K562 (cell line): ENCODE data around the gene GPATCH4. TPM values are rescaled to one million over a fixed set of nuclear protein-coding genes. Genes with fewer than 3 reads are reported as not detected.
A peak's percentile ranks its signal among the peaks of the same experiment; 100 is the strongest.

Experiments
- ATAC-seq: fragments of 200-7000 bp; cut with Tn5 transposase; 3 replicates; pipeline ENCODE4 v1.9.1; 2020; ENCODE audit warnings: moderate library complexity
- BruUV-seq: library from RNA; stranded (reverse); fragments of 400-500 nt; replicated peaks from 2 replicates; lab custom pipeline; 2021; lab: Mats Ljungman, UMichigan
- CTCF ChIA-PET: fragments of 300-600 bp; formaldehyde crosslinking; extraction: SDS; loops from one replicate; lab custom pipeline; 2021; ENCODE audit warnings: low intra/inter-chr PET ratio; lab: Yijun Ruan, JAX
- POLR2A ChIA-PET: fragments of 300-600, 350-650 bp; sonication (Branson Sonifier 250); formaldehyde crosslinking; extraction: SDS; loops from one replicate; lab custom pipeline; 2021; ENCODE audit warnings: antibody characterized with exemption, inconsistent platforms; lab: Yijun Ruan, JAX
- DNase-seq, 4 experiments: peaks; one replicate each; pipeline versions ENCODE4 v3.0.0 to v3.0.0-alpha.2; 2011 to 2018; ENCODE audit warnings: low spot score in 3 of 4, mixed read lengths in 3 of 4; ENCODE audit errors: extremely low read depth in 1 of 4
- FAIRE-seq: peaks from 2 replicates; lab custom pipeline; 2011; peaks lifted over from hg19 to GRCh38; lab: Jason Lieb, UNC
- H2AFZ ChIP-seq: 2 replicates; pipeline ENCODE4 v1.6.0; 2011; ENCODE audit warnings: low read depth, low read length, control low read depth, inconsistent platforms
- H3K27ac ChIP-seq: fragments of 200-600 bp; 3 replicates; pipeline ENCODE4 v1.8.0; 2011; ENCODE audit warnings: low read depth, mild to moderate bottlenecking, control low read depth, inconsistent platforms, low read length, moderate library complexity, mixed read lengths; ENCODE audit errors: extremely low read depth
- H3K27me3 ChIP-seq, 2 experiments: fragments of 300-600 bp in 1 of 2; 2 replicates in 1 of 2; 3 replicates in 1 of 2; pipeline versions ENCODE4 v1.6.0 to v1.8.0; 2011; ENCODE audit warnings: inconsistent platforms in 2 of 2, low read length in 2 of 2, mild to moderate bottlenecking in 1 of 2, mixed read lengths in 1 of 2, moderate library complexity in 1 of 2; ENCODE audit not compliant: control insufficient read depth in 2 of 2, insufficient read depth in 2 of 2
- H3K36me3 ChIP-seq: fragments of 300-600 bp; 3 replicates; pipeline ENCODE4 v1.8.0; 2011; ENCODE audit warnings: mild to moderate bottlenecking, low read length, inconsistent platforms; ENCODE audit not compliant: control insufficient read depth, insufficient read depth
- H3K4me1 ChIP-seq, 2 experiments: fragments of 200-600 bp in 1 of 2; replicated peaks in 1 of 2; 2 replicates in 1 of 2; 3 replicates in 1 of 2; pipeline versions ENCODE4 v1.5.1 to v1.8.0; 2011; ENCODE audit warnings: inconsistent platforms in 2 of 2, low read length in 2 of 2, mild to moderate bottlenecking in 1 of 2, mixed read lengths in 1 of 2, moderate library complexity in 1 of 2; ENCODE audit not compliant: control insufficient read depth in 2 of 2, insufficient read depth in 2 of 2
- H3K4me2 ChIP-seq: 2 replicates; pipeline ENCODE4 v1.6.1; 2011; ENCODE audit warnings: low read length, control low read depth, inconsistent platforms, mixed read lengths; ENCODE audit not compliant: insufficient read depth
- H3K4me3 ChIP-seq: fragments of 200-600 bp; sonication (generic), shearing (Covaris generic); 2 replicates; pipeline ENCODE4 v1.5.1; 2016; ENCODE audit warnings: control low read depth, inconsistent platforms
- H3K79me2 ChIP-seq: fragments of 200-600 bp; 3 replicates; pipeline ENCODE4 v1.8.0; 2011; ENCODE audit warnings: low read length, inconsistent platforms; ENCODE audit not compliant: control insufficient read depth, insufficient read depth
- H3K9ac ChIP-seq, 2 experiments: 2 replicates each; pipeline versions ENCODE4 v1.6.0 to v1.6.1; 2011; ENCODE audit warnings: low read depth in 2 of 2, low read length in 2 of 2, control low read depth in 1 of 2, inconsistent platforms in 1 of 2, mild to moderate bottlenecking in 1 of 2, mixed read lengths in 1 of 2; ENCODE audit not compliant: insufficient read depth in 1 of 2
- H3K9me1 ChIP-seq: one replicate; pipeline ENCODE4 v1.6.0; 2011; ENCODE audit warnings: inconsistent platforms, mild to moderate bottlenecking, low read length, moderate library complexity; ENCODE audit not compliant: control insufficient read depth, insufficient read depth
- H3K9me3 ChIP-seq: replicated peaks from 2 replicates; pipeline ENCODE4 v1.5.1; 2011; ENCODE audit warnings: low read depth, low read length, inconsistent platforms; ENCODE audit not compliant: control insufficient read depth, insufficient read depth
- H4K20me1 ChIP-seq: replicated peaks from 2 replicates; pipeline ENCODE4 v1.6.1; 2011; ENCODE audit warnings: low read length, inconsistent platforms, mixed read lengths; ENCODE audit not compliant: control insufficient read depth, insufficient read depth
- CBX2 ChIP-seq: fragments of 200-600 bp; sonication (generic); IDR thresholded peaks from one replicate; pipeline ENCODE4 v1.6.1; 2012; ENCODE audit warnings: mild to moderate bottlenecking, low read length, inconsistent platforms; ENCODE audit not compliant: insufficient read depth, poor library complexity, severe bottlenecking
- GATAD2A ChIP-seq: fragments of 450-650 bp; IDR thresholded peaks from 2 replicates; pipeline ENCODE4 v1.6.1; 2017
- MED1 ChIP-seq: sonication (generic); formaldehyde crosslinking; IDR thresholded peaks from 2 replicates; pipeline ENCODE4 v1.8.1; 2023; ENCODE audit warnings: missing genetic modification reagents, borderline replicate concordance
- NFIC ChIP-seq: fragments of 450-650 bp; IDR thresholded peaks from 2 replicates; pipeline ENCODE4 v1.6.1; 2017; ENCODE audit warnings: mild to moderate bottlenecking, inconsistent platforms
- TCF7 ChIP-seq: sonication (generic); IDR thresholded peaks from 2 replicates; pipeline ENCODE4 v1.6.1; 2016; ENCODE audit warnings: antibody characterized with exemption, borderline replicate concordance
- ZNF445 ChIP-seq: fragments of 250-450 bp; sonication (Bioruptor Pico); IDR thresholded peaks from 2 replicates; pipeline ENCODE4 v1.4.0; 2020; ENCODE audit warnings: low read depth, mild to moderate bottlenecking, moderate library complexity
- WGBS: fragments of 100-300 bp; shearing (Covaris generic); methylation state at CpG from one replicate; pipeline ENCODE4 v1.1.6; 2016; ENCODE audit warnings: low coverage, mixed read lengths; ENCODE audit not compliant: insufficient coverage; ENCODE audit errors: missing lambda C conversion rate; 5-methylcytosine and 5-hydroxymethylcytosine counted together
- in situ Hi-C: fragments of 300-500 bp; cut with MboI; formaldehyde crosslinking; loops from 4 replicates; pipeline ENCODE4 v1.15.0; 2018; ENCODE audit warnings: inconsistent platforms, mixed read lengths
- intact Hi-C: fragments of 100-400 bp; cut with micrococcal nuclease; formaldehyde crosslinking; loops from 2 replicates; pipeline ENCODE4 v1.14.2; 2022
- polyA plus RNA-seq, 8 experiments: library from polyadenylated mRNA; depleted of rRNA in 4 of 8; stranded (reverse) in 5 of 8; unstranded in 3 of 8; fragments of >200 nt; fragmentation: Nextera tagmentation in 2 of 8; fragmentation: Illumina TruSeq in 1 of 8; extraction: Ambion mirVana in 2 of 8; extraction: Trizol in 1 of 8; gene quantifications; 2 replicates each; pipeline versions ENCODE4 v1.2.1 to v1.2.3, GENCODE V29; 2011 to 2014; ENCODE audit warnings: inconsistent platforms in 1 of 8, missing spikeins in 1 of 8
- total RNA-seq, 7 experiments: library from RNA; depleted of rRNA in 6 of 7; stranded (reverse); fragments of >200 nt in 6 of 7; fragmentation: Illumina TruSeq in 2 of 7; extraction: Trizol in 2 of 7; gene quantifications; 2 replicates each; pipeline versions ENCODE4 v1.2.1 to v1.2.3, GENCODE V29; 2011 to 2021; ENCODE audit warnings: low replicate concordance in 1 of 7
- TF ChIP-seq, protein P1 (sequence below): fragments of 250-450 bp; sonication (Bioruptor Pico); IDR thresholded peaks from 2 replicates; pipeline ENCODE4 v1.5.0; 2021
- TF ChIP-seq, protein P2 (sequence below), 2 experiments: fragments of 450-650 bp; conservative IDR thresholded peaks; 2 replicates each; pipeline ENCODE4 v1.6.1; 2017; ENCODE audit warnings: mild to moderate bottlenecking in 2 of 2, moderate library complexity in 2 of 2

Gene GPATCH4
- total and polyA plus RNA-seq, 9 of the 15 experiments (the other 6 are each of a cell fraction or from before 2014, with no cell fraction given) = 43.7 to 105 (median 76.5) TPM

DNA sequence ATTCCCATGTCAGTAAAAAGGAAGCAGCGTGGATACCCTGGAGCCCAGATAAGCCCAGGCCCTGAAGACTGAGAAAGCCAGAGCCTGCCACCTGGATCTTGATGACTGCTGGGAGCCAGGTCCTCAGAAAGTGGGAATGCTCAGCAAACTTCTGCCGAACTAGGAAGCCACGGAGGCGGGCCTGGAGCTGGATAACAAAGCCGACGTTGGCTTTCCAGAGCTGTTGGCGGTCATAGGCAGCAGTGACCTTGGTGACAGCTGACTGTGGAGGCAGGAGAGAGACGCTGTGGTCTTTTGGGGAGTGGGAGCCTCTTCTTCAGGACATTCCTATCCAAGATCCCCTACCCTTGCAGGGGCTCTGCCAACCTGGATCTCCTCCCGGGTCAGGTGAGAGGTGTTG lies 53.3 kb downstream of the GPATCH4 start:
- Histone ChIP-seq H4K20me1 (no peaks in the 10 kb centered on the region), H3K27me3 (no peaks in the 10 kb centered on the region), H3K4me1 (no peaks in the 10 kb centered on the region), H3K9me1 (no peaks in the 10 kb centered on the region), H3K4me3 (no peak overlapping the region), H3K27ac (no peak overlapping the region)
- CTCF ChIA-PET = no interaction called here
- WGBS = 82% methylated on average over 9 of the region's 9 CpGs
- POLR2A ChIA-PET = interaction anchor here (0.6 kb wide), 2 partner anchors 51 to 96 kb away, joined by 3 to 4 read pairs; no protein-coding TSS in a partner anchor
- no TSS peak for BruUV-seq
- ATAC-seq (no peak), DNase-seq (no peak)
- TF ChIP-seq TCF7 (no peak), NFIC (no peak), CBX2 (no peak), ZNF445 (CRISPR knock-in tag) (no peak), MED1 (CRISPR knock-in tag) (no peak), GATAD2A (no peak)
- TF ChIP-seq, protein P1, sequence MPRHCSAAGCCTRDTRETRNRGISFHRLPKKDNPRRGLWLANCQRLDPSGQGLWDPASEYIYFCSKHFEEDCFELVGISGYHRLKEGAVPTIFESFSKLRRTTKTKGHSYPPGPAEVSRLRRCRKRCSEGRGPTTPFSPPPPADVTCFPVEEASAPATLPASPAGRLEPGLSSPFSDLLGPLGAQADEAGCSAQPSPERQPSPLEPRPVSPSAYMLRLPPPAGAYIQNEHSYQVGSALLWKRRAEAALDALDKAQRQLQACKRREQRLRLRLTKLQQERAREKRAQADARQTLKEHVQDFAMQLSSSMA (CRISPR knock-in tag) = no peak
- TF ChIP-seq, protein P2, sequence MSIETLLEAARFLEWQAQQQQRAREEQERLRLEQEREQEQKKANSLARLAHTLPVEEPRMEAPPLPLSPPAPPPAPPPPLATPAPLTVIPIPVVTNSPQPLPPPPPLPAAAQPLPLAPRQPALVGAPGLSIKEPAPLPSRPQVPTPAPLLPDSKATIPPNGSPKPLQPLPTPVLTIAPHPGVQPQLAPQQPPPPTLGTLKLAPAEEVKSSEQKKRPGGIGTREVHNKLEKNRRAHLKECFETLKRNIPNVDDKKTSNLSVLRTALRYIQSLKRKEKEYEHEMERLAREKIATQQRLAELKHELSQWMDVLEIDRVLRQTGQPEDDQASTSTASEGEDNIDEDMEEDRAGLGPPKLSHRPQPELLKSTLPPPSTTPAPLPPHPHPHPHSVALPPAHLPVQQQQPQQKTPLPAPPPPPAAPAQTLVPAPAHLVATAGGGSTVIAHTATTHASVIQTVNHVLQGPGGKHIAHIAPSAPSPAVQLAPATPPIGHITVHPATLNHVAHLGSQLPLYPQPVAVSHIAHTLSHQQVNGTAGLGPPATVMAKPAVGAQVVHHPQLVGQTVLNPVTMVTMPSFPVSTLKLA (conservative IDR thresholded peaks at IDR 0.05) = no peak
- TF ChIP-seq, all 486 proteins: peak for 0
- in situ Hi-C loops (no loop called here), intact Hi-C loops (loop anchor here (10.0 kb wide), 1 partner anchor 63 kb away; no protein-coding TSS in a partner anchor)
- Histone ChIP-seq H3K36me3 (peaks cover 35% of the 10 kb centered on the region; the same call in 2 of the 3 replicates), H3K9me3 (no peaks in the 10 kb centered on the region), H3K79me2 (no peaks in the 10 kb centered on the region), H2AFZ (no peak overlapping the region), H3K4me2 (no peak overlapping the region), H3K9ac (peak overlapping the region in 1 of 2 experiments; percentile 57; a peak in 1 of 4 replicates)
- no peak for FAIRE-seq
